Measurements from ENCODE around the gene OSM. TPM values are rescaled to one million over a fixed set of nuclear protein-coding genes. Genes with fewer than 3 reads are reported as not detected.

The OSM gene
- total and polyA plus RNA-seq, 2 experiments from 2014 or later = not detected

GRCh38 chr22:30228509-30229359, 37.9 kb downstream of the OSM start:
- DNase-seq (ENCODE audit: low spot score) (no peak), ATAC-seq (no peak)
- Histone ChIP-seq H3K9me2 (ENCODE audit: insufficient read depth) (no peaks in the 10 kb centered on the region), H3K36me3 (ENCODE audit: insufficient read depth) (no peaks in the 10 kb centered on the region), H3K4me2 (no peak overlapping the region), H3K27me3 (ENCODE audit: insufficient read depth) (no peaks in the 10 kb centered on the region), H4K20me1 (replicated peaks; ENCODE audit: insufficient read depth) (no peaks in the 10 kb centered on the region), H3K27ac (ENCODE audit: low read depth) (no peak overlapping the region), H3F3A (replicated peaks; ENCODE audit: low read depth) (no peaks in the 10 kb centered on the region), H3K79me2 (replicated peaks; ENCODE audit: insufficient read depth) (no peaks in the 10 kb centered on the region), H3K4me1 (ENCODE audit: insufficient read depth) (peaks cover 18% of the 10 kb centered on the region; the same call in 1 of the 2 replicates), H3K4me3 (no peak overlapping the region), H2AFZ (no peak overlapping the region)
- Mint-ChIP-seq H3K9me3 (no peaks in the 10 kb centered on the region; the same call in 2 of the 3 replicates), H3K27ac (no peak overlapping the region), H3K36me3 (ENCODE audit: low read depth) (no peaks in the 10 kb centered on the region), H3K27me3 (ENCODE audit: insufficient read depth, low read depth, poor library complexity) (no peaks in the 10 kb centered on the region), H3K4me3 (no peak overlapping the region), H3K4me1 (peaks cover 9% of the 10 kb centered on the region)
- TF ChIP-seq POLR2AphosphoS5 (IDR thresholded peaks at IDR 0.05; ENCODE audit: low read depth) = no peak
- TF ChIP-seq NANOG (IDR thresholded peaks at IDR 0.05; ENCODE audit: borderline replicate concordance) = no peak
- TF ChIP-seq EZH2phosphoT487 (IDR thresholded peaks at IDR 0.05; ENCODE audit: unreplicated experiment) = no peak
- no peak for TF ChIP-seq STAT1 (IDR thresholded peaks at IDR 0.05; ENCODE audit: unreplicated experiment)
- no peak for TF ChIP-seq CTCF (conservative IDR thresholded peaks at IDR 0.05; ENCODE audit: low read depth in 2 of 2)
- no peak for TF ChIP-seq CREB1 (CRISPR knock-in tag; IDR thresholded peaks at IDR 0.05; ENCODE audit: low read depth)
- TF ChIP-seq ZNF114 (CRISPR knock-in tag; IDR thresholded peaks at IDR 0.05) = no peak
- TF ChIP-seq EZH2 (IDR thresholded peaks at IDR 0.05; ENCODE audit: low read depth, unreplicated experiment) = no peak
- no peak for TF ChIP-seq ZNF331 (CRISPR knock-in tag; IDR thresholded peaks at IDR 0.05; ENCODE audit: low read depth)
- TF ChIP-seq JUNB (IDR thresholded peaks at IDR 0.05; ENCODE audit: unreplicated experiment) = no peak
- no peak for TF ChIP-seq ZNF462 (CRISPR knock-in tag; IDR thresholded peaks at IDR 0.05)
- TF ChIP-seq, protein P1, sequence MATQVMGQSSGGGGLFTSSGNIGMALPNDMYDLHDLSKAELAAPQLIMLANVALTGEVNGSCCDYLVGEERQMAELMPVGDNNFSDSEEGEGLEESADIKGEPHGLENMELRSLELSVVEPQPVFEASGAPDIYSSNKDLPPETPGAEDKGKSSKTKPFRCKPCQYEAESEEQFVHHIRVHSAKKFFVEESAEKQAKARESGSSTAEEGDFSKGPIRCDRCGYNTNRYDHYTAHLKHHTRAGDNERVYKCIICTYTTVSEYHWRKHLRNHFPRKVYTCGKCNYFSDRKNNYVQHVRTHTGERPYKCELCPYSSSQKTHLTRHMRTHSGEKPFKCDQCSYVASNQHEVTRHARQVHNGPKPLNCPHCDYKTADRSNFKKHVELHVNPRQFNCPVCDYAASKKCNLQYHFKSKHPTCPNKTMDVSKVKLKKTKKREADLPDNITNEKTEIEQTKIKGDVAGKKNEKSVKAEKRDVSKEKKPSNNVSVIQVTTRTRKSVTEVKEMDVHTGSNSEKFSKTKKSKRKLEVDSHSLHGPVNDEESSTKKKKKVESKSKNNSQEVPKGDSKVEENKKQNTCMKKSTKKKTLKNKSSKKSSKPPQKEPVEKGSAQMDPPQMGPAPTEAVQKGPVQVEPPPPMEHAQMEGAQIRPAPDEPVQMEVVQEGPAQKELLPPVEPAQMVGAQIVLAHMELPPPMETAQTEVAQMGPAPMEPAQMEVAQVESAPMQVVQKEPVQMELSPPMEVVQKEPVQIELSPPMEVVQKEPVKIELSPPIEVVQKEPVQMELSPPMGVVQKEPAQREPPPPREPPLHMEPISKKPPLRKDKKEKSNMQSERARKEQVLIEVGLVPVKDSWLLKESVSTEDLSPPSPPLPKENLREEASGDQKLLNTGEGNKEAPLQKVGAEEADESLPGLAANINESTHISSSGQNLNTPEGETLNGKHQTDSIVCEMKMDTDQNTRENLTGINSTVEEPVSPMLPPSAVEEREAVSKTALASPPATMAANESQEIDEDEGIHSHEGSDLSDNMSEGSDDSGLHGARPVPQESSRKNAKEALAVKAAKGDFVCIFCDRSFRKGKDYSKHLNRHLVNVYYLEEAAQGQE (IDR thresholded peaks at IDR 0.05; ENCODE audit: unreplicated experiment) = no peak

Data from GM23338 (cell line).